Left ventricle myocardium inferior (tissue), 1 donor: ENCODE results near the gene ZNF281. TPM values are rescaled to one million over a fixed set of nuclear protein-coding genes. Genes with fewer than 3 reads are reported as not detected.

Source experiments
- DNase-seq: peaks from one replicate; pipeline ENCODE4 v3.0.0-alpha.2; 2020
- H3K27ac ChIP-seq: fragments of 200-600 bp; replicated peaks from 2 replicates; pipeline ENCODE4 v1.8.0; 2021
- H3K27me3 ChIP-seq: fragments of 200-600 bp; 2 replicates; pipeline ENCODE4 v1.8.0; 2021; ENCODE audit warnings: low read depth
- H3K36me3 ChIP-seq: fragments of 200-600 bp; 2 replicates; pipeline ENCODE4 v1.8.0; 2021
- H3K4me1 ChIP-seq: fragments of 200-600 bp; 2 replicates; pipeline ENCODE4 v1.8.0; 2021
- H3K4me3 ChIP-seq: fragments of 200-600 bp; 2 replicates; pipeline ENCODE4 v1.8.0; 2021; ENCODE audit warnings: mild to moderate bottlenecking, moderate library complexity
- H3K9me3 ChIP-seq: fragments of 200-600 bp; replicated peaks from 2 replicates; pipeline ENCODE4 v1.8.0; 2021
- intact Hi-C: fragments of 100-400 bp; cut with micrococcal nuclease; formaldehyde crosslinking; loops from one replicate; pipeline ENCODE4 v1.11.0; 2022
- total RNA-seq: library from RNA; stranded (reverse); fragmentation: NEBNext Ultra II Directional; extraction: Animal tissue kit (Norgen Biotek cat#: 25700); gene quantifications from one replicate; pipeline ENCODE4 v1.2.1, GENCODE V29; 2021
- TF ChIP-seq, protein P1 (sequence below): fragments of 200-600 bp; IDR thresholded peaks from 2 replicates; pipeline ENCODE4 v1.8.0; 2021; ENCODE audit warnings: antibody characterized with exemption, mild to moderate bottlenecking, borderline replicate concordance
- donor health status: DM: no; HTN: yes; CAD: no; lungs with severe emphysema.

ZNF281 gene
- total RNA-seq, 1 donor from 2014 or later = 8.3 TPM

GRCh38 chr1:200436436-200436835 is 26.6 kb upstream of the ZNF281 start:
- intact Hi-C loops = no loop called here
- DNase-seq = no peak
- Histone ChIP-seq H3K9me3 (no peaks in the 10 kb centered on the region), H3K36me3 (no peaks in the 10 kb centered on the region), H3K27me3 (no peaks in the 10 kb centered on the region), H3K27ac (no peak overlapping the region), H3K4me1 (no peaks in the 10 kb centered on the region), H3K4me3 (no peak overlapping the region)
- TF ChIP-seq, protein P1, sequence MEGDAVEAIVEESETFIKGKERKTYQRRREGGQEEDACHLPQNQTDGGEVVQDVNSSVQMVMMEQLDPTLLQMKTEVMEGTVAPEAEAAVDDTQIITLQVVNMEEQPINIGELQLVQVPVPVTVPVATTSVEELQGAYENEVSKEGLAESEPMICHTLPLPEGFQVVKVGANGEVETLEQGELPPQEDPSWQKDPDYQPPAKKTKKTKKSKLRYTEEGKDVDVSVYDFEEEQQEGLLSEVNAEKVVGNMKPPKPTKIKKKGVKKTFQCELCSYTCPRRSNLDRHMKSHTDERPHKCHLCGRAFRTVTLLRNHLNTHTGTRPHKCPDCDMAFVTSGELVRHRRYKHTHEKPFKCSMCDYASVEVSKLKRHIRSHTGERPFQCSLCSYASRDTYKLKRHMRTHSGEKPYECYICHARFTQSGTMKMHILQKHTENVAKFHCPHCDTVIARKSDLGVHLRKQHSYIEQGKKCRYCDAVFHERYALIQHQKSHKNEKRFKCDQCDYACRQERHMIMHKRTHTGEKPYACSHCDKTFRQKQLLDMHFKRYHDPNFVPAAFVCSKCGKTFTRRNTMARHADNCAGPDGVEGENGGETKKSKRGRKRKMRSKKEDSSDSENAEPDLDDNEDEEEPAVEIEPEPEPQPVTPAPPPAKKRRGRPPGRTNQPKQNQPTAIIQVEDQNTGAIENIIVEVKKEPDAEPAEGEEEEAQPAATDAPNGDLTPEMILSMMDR = no peak

DNA sequence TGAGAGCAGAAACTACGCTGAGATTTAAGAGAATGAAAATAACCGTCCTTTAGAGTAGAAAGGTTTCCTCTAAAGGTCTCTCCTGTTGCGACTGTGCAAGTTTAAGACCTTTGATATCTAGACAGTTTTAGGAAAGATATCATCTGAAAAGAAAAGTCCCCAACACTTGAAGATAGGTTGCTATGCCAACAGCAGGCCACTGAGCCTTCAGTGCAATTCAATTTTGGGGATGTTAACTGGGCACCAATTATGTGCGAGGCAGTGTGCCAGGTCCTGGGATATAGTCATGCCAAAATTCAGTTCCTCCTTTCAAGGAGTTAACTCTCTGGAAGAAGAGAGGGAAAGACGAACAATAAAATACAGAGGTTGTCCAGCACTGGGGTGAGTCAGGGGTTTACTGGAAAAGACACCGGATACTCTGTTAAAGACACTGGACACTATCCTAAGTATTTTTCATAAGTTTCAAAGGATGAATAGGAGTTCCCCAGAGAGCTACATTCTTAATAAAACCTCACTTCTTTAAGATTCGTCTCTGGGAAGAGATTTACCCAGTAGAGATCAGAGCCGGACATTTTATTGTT is 25.5 kb upstream of the ZNF281 start:
- intact Hi-C loops = no loop called here
- no peaks in the 10 kb centered on the region for H3K4me1 ChIP-seq
- no peaks in the 10 kb centered on the region for H3K27me3 ChIP-seq
- TF ChIP-seq, protein P1 = no peak
- H3K9me3 ChIP-seq = no peaks in the 10 kb centered on the region
- H3K36me3 ChIP-seq = no peaks in the 10 kb centered on the region
- H3K4me3 ChIP-seq = no peak overlapping the region
- H3K27ac ChIP-seq = no peak overlapping the region
- DNase-seq = no peak

DNA sequence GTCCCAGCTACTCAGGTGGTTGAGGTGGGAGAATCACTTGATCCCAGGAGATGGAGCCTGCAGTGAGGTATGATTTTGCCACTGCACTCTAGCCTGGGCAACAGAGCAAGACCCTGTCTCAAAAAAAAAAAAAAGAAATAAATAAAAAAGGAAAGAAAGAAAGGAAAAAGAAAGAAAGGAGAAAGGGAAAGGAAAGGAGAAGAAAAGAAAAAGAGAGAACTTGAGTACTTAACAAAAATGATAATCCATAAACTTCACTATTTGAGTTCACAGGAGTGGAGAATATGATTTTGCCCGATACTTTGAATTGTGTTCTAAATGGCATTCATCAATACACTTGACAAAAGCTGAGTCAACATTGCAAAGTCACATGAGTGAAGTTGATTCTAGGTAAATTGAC is 23.8 kb upstream of the ZNF281 start:
- Histone ChIP-seq H3K27me3 (no peaks in the 10 kb centered on the region), H3K27ac (no peak overlapping the region), H3K4me3 (no peak overlapping the region), H3K4me1 (no peaks in the 10 kb centered on the region), H3K36me3 (no peaks in the 10 kb centered on the region), H3K9me3 (no peaks in the 10 kb centered on the region)
- intact Hi-C loops = no loop called here
- DNase-seq = no peak
- TF ChIP-seq, protein P1 = no peak

GRCh38 chr1:200432586-200432985 is 22.8 kb upstream of the ZNF281 start:
- intact Hi-C loops = no loop called here
- no peaks in the 10 kb centered on the region for H3K9me3 ChIP-seq

DNA sequence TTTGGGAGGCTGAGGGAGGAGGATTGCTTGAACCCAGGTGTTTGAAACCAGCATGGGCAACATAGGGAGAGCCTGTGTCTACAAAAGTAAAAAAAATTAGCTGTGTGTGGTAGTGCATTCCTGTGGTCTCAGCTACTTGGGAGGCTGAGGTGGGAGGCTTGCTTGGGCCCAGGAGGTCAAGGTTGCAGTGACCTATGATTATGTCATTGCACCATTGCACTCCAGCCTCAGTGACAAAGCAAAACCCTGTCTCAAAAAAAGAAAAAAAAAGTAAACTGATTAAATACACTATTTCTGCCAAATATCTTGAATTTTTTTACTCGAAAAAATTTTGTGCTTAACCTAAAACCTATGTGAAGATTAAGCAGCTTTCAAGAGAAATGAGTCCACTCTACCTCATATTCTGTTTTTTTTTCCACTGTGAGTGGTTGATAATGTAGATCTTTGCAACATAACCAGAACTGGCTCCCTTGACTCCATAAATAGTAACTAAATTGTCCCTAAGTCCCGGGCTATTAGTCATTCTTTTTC is 19.4 kb upstream of the ZNF281 start:
- H3K36me3 ChIP-seq = no peaks in the 10 kb centered on the region
- no peaks in the 10 kb centered on the region for H3K4me1 ChIP-seq
- no peak for DNase-seq
- no peak overlapping the region for H3K4me3 ChIP-seq
- intact Hi-C loops = no loop called here
- TF ChIP-seq, protein P1 = no peak
- no peaks in the 10 kb centered on the region for H3K27me3 ChIP-seq
- no peaks in the 10 kb centered on the region for H3K9me3 ChIP-seq
- H3K27ac ChIP-seq = no peak overlapping the region

More at GRCh38 chr1:200432586-200432985, 22.8 kb upstream of the ZNF281 start:
- Histone ChIP-seq H3K27ac (no peak overlapping the region), H3K36me3 (no peaks in the 10 kb centered on the region), H3K4me1 (no peaks in the 10 kb centered on the region), H3K4me3 (no peak overlapping the region), H3K27me3 (no peaks in the 10 kb centered on the region)
- TF ChIP-seq, protein P1 = no peak
- DNase-seq = no peak
